Bronchial epithelial cell (primary cell): ENCODE results near the gene VPS4B. TPM values are rescaled to one million over a fixed set of nuclear protein-coding genes. Genes with fewer than 3 reads are reported as not detected.

Experiments used
- DNase-seq: peaks from one replicate; pipeline ENCODE4 v3.0.0-alpha.2; 2010; ENCODE audit warnings: low read depth
- FAIRE-seq: peaks from 2 replicates; lab custom pipeline; 2011; peaks lifted over from hg19 to GRCh38; lab: Jason Lieb, UNC
- H3K27me3 ChIP-seq: 2 replicates; pipeline ENCODE4 v1.5.1; 2011; ENCODE audit warnings: low read length; ENCODE audit not compliant: control insufficient read depth, insufficient read depth
- H3K36me3 ChIP-seq: 2 replicates; pipeline ENCODE4 v1.5.1; 2011; ENCODE audit warnings: low read length; ENCODE audit not compliant: control insufficient read depth, insufficient read depth
- H3K4me3 ChIP-seq: 2 replicates; pipeline ENCODE4 v1.5.1; 2011; ENCODE audit warnings: mild to moderate bottlenecking, low read depth, low read length, control low read depth
- total RNA-seq: library from RNA; depleted of rRNA; stranded (reverse); fragments of >200 nt; gene quantifications from 2 replicates; pipeline ENCODE4 v1.2.1, GENCODE V29; 2014
- TF ChIP-seq, protein P1 (sequence below): IDR thresholded peaks from 2 replicates; pipeline ENCODE4 v1.5.1; 2011; ENCODE audit warnings: mild to moderate bottlenecking, moderate library complexity, low read length, control low read depth, inconsistent platforms; ENCODE audit not compliant: insufficient read depth, severe bottlenecking

Gene VPS4B
- total RNA-seq, 1 donor from 2014 or later, result 120 TPM

GRCh38 chr18:63440881-63441280 lies 18.6 kb upstream of the VPS4B start:
- Histone ChIP-seq H3K4me3 (no peak overlapping the region), H3K36me3 (no peaks in the 10 kb centered on the region), H3K27me3 (no peaks in the 10 kb centered on the region)
- DNase-seq (no peak), FAIRE-seq (no peak)
- TF ChIP-seq, protein P1, sequence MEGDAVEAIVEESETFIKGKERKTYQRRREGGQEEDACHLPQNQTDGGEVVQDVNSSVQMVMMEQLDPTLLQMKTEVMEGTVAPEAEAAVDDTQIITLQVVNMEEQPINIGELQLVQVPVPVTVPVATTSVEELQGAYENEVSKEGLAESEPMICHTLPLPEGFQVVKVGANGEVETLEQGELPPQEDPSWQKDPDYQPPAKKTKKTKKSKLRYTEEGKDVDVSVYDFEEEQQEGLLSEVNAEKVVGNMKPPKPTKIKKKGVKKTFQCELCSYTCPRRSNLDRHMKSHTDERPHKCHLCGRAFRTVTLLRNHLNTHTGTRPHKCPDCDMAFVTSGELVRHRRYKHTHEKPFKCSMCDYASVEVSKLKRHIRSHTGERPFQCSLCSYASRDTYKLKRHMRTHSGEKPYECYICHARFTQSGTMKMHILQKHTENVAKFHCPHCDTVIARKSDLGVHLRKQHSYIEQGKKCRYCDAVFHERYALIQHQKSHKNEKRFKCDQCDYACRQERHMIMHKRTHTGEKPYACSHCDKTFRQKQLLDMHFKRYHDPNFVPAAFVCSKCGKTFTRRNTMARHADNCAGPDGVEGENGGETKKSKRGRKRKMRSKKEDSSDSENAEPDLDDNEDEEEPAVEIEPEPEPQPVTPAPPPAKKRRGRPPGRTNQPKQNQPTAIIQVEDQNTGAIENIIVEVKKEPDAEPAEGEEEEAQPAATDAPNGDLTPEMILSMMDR, result no peak

DNA sequence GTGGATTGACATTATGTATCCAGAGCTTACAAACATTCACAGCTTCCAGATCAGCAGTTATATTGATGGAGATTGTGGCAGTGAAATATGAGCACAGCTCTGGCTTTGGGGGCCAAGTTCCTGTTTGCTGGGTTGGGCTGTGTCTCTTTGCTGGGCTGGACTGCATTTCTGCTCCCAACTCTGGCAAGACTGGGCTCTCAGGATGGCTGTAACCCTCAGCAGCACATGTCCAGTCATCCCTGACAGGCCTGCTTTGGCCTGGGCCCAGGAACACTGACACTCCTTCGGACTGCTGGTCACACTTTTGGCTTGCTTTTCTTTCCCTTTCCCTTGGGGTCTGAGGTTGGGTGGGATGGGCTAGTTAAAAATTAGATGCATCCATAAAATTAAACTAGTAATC lies 17.9 kb upstream of the VPS4B start:
- peak; percentile 64 for DNase-seq

DNA sequence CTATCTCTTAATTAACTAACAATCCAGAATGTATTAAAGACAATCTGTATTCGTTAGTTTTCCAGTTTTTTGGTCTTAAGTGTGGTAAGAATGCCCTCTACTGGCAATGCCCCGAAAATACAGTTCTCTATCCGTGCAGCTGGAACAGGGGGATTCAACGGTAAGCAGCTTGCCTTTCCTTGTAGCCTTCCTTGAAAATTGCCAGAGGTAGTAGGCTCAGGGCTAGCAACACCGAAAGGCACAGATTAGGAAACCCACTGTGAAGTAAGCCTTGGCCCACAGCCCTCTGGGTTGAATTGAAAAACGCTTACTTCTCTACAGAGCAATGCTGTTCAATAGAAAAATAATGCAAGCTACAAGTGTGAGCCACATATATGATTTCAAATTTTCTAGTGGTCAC lies 17.1 kb upstream of the VPS4B start:
- DNase-seq (peak; percentile 72), FAIRE-seq (no peak)
- Histone ChIP-seq H3K36me3 (no peaks in the 10 kb centered on the region), H3K27me3 (no peaks in the 10 kb centered on the region), H3K4me3 (no peak overlapping the region)
- TF ChIP-seq, protein P1, result peak; percentile 70

More for the DNA sequence above, 17.9 kb upstream of the VPS4B start:
- Histone ChIP-seq H3K36me3 (no peaks in the 10 kb centered on the region), H3K4me3 (no peak overlapping the region), H3K27me3 (no peaks in the 10 kb centered on the region)
- TF ChIP-seq, protein P1, result no peak
- FAIRE-seq, result no peak

GRCh38 chr18:63438181-63438580 lies 15.9 kb upstream of the VPS4B start:
- FAIRE-seq (no peak), DNase-seq (no peak)
- no peak overlapping the region for H3K4me3 ChIP-seq
- no peaks in the 10 kb centered on the region for H3K36me3 ChIP-seq
- no peaks in the 10 kb centered on the region for H3K27me3 ChIP-seq
- TF ChIP-seq, protein P1, result no peak

- no peak for FAIRE-seq
- DNase-seq, result no peak
- Histone ChIP-seq H3K4me3 (no peak overlapping the region), H3K27me3 (no peaks in the 10 kb centered on the region), H3K36me3 (no peaks in the 10 kb centered on the region)
- TF ChIP-seq, protein P1, result no peak
Measured at GRCh38 chr18:63433334-63433866, 11.1 kb upstream of the VPS4B start.

GRCh38 chr18:63431180-63431579 lies 8.9 kb upstream of the VPS4B start:
- DNase-seq (no peak), FAIRE-seq (no peak)
- no peaks in the 10 kb centered on the region for H3K36me3 ChIP-seq
- H3K4me3 ChIP-seq, result no peak overlapping the region
- TF ChIP-seq, protein P1, result no peak
- no peaks in the 10 kb centered on the region for H3K27me3 ChIP-seq
